Endodermal cell (in vitro differentiated cells): ENCODE measurements around the gene LSM14A. TPM values are rescaled to one million over a fixed set of nuclear protein-coding genes. Genes with fewer than 3 reads are reported as not detected.
"Not testable (repeated sequence)": the region's sequence is repeated elsewhere in the genome, so short reads cannot be mapped to it uniquely, and the experiment has no call there.

Source experiments
- DNase-seq: peaks from one replicate; pipeline ENCODE4 v3.0.0-alpha.2; 2017
- H3K27ac ChIP-seq: 2 replicates; pipeline ENCODE4 v1.5.1; 2013; ENCODE audit warnings: mild to moderate bottlenecking, low read depth, low read length, moderate library complexity
- H3K27me3 ChIP-seq: 2 replicates; pipeline ENCODE4 v1.6.1; 2013; ENCODE audit warnings: mild to moderate bottlenecking, low read length, moderate library complexity; ENCODE audit not compliant: insufficient read depth, control insufficient read depth, poor library complexity, severe bottlenecking
- H3K36me3 ChIP-seq: 2 replicates; pipeline ENCODE4 v1.7.0; 2013; ENCODE audit warnings: mild to moderate bottlenecking, low read length, moderate library complexity; ENCODE audit not compliant: control insufficient read depth, insufficient read depth
- H3K4me1 ChIP-seq: one replicate; pipeline ENCODE4 v1.7.0; 2013; ENCODE audit warnings: low read length; ENCODE audit not compliant: control insufficient read depth, insufficient read depth
- H3K4me3 ChIP-seq: 2 replicates; pipeline ENCODE4 v1.5.1; 2013; ENCODE audit warnings: mild to moderate bottlenecking, low read length, moderate library complexity
- H3K9ac ChIP-seq: 2 replicates; pipeline ENCODE4 v1.6.1; 2013; ENCODE audit warnings: mild to moderate bottlenecking, low read length, moderate library complexity; ENCODE audit not compliant: poor library complexity, severe bottlenecking; ENCODE audit errors: extremely low read depth
- H3K9me3 ChIP-seq: 2 replicates; pipeline ENCODE4 v1.6.1; 2013; ENCODE audit warnings: mild to moderate bottlenecking, low read length, moderate library complexity; ENCODE audit not compliant: control insufficient read depth
- H3K27ac Mint-ChIP-seq: 2 replicates; pipeline ENCODE4 v1.8.0; 2020; ENCODE audit warnings: mixed read lengths
- H3K27me3 Mint-ChIP-seq: 2 replicates; pipeline ENCODE4 v1.8.0; 2021; ENCODE audit warnings: mild to moderate bottlenecking, mixed read lengths; ENCODE audit not compliant: insufficient read depth
- H3K36me3 Mint-ChIP-seq: 2 replicates; pipeline ENCODE4 v1.8.0; 2020; ENCODE audit warnings: low read depth, mixed read lengths
- H3K4me1 Mint-ChIP-seq: 2 replicates; pipeline ENCODE4 v1.8.0; 2020; ENCODE audit warnings: mixed read lengths
- H3K4me3 Mint-ChIP-seq: 2 replicates; pipeline ENCODE4 v1.8.0; 2020; ENCODE audit warnings: mild to moderate bottlenecking, moderate library complexity, mixed read lengths
- H3K9me3 Mint-ChIP-seq: 2 replicates; pipeline ENCODE4 v1.8.0; 2020; ENCODE audit warnings: mild to moderate bottlenecking, mixed read lengths
- CTCF ChIP-seq: fragments of 200-600 bp; sonication (generic); conservative IDR thresholded peaks from 2 replicates; pipeline ENCODE4 v1.5.0; 2021; ENCODE audit warnings: antibody characterized with exemption, mild to moderate bottlenecking
- WGBS, 2 experiments: methylation state at CpG; one replicate each; pipeline versions ENCODE4 v1.1.5 to v1.1.7; 2013; ENCODE audit warnings: missing lambda C conversion rate in 2 of 2, mixed read lengths in 1 of 2; ENCODE audit not compliant: insufficient coverage in 1 of 2, insufficient read length in 1 of 2; 5-methylcytosine and 5-hydroxymethylcytosine counted together
- total RNA-seq, 2 donors: library from RNA; stranded (reverse); fragmentation: NEBNext Ultra II Directional in 1 of 2; extraction: Animal tissue kit (Norgen Biotek cat#: 25700) in 1 of 2; gene quantifications; 2 replicates in 1 of 2; 3 replicates in 1 of 2; pipeline ENCODE4 v1.2.1, GENCODE V29; 2021

Gene LSM14A
- total RNA-seq, 2 donors from 2014 or later = 188 to 192 TPM

- DNase-seq = no peak
- H3K36me3 Mint-ChIP-seq = peaks cover 64% of the 10 kb centered on the region
- H3K27ac Mint-ChIP-seq = no peak overlapping the region
- Histone ChIP-seq H3K9me3 (no peaks in the 10 kb centered on the region), H3K27me3 (no peaks in the 10 kb centered on the region), H3K4me1 (no peaks in the 10 kb centered on the region), H3K4me3 (no peak overlapping the region), H3K36me3 (peaks cover 74% of the 10 kb centered on the region), H3K27ac (no peak overlapping the region), H3K9ac (no peak overlapping the region)
- H3K4me3 Mint-ChIP-seq = no peak overlapping the region
- H3K4me1 Mint-ChIP-seq = peaks cover 16% of the 10 kb centered on the region
- TF ChIP-seq CTCF = no peak
- WGBS, 2 experiments = 97% methylated on average over 3 of the region's 3 CpGs; no CpG with 5 or more reads in 1 of the 2 experiments
- H3K9me3 Mint-ChIP-seq = no peaks in the 10 kb centered on the region
- H3K27me3 Mint-ChIP-seq = no peaks in the 10 kb centered on the region
Measured at GRCh38 chr19:34215006-34215665, 42.8 kb downstream of the LSM14A start.

GRCh38 chr19:34215666-34216038 is 43.3 kb downstream of the LSM14A start:
- Mint-ChIP-seq H3K4me1 (peaks cover 16% of the 10 kb centered on the region), H3K27ac (no peak overlapping the region), H3K9me3 (no peaks in the 10 kb centered on the region), H3K36me3 (peaks cover 66% of the 10 kb centered on the region), H3K27me3 (no peaks in the 10 kb centered on the region), H3K4me3 (no peak overlapping the region)
- H3K27ac ChIP-seq = no peak overlapping the region
- H3K4me1 ChIP-seq = no peaks in the 10 kb centered on the region
- WGBS, 2 experiments = 100% methylated on average over 3 of the region's 3 CpGs; no CpG with 5 or more reads in 1 of the 2 experiments
- H3K4me3 ChIP-seq = no peak overlapping the region
- no peaks in the 10 kb centered on the region for H3K27me3 ChIP-seq
- H3K9me3 ChIP-seq = no peaks in the 10 kb centered on the region
- H3K9ac ChIP-seq = no peak overlapping the region
- DNase-seq = no peak
- no peak for TF ChIP-seq CTCF
- H3K36me3 ChIP-seq = peaks cover 78% of the 10 kb centered on the region

DNA sequence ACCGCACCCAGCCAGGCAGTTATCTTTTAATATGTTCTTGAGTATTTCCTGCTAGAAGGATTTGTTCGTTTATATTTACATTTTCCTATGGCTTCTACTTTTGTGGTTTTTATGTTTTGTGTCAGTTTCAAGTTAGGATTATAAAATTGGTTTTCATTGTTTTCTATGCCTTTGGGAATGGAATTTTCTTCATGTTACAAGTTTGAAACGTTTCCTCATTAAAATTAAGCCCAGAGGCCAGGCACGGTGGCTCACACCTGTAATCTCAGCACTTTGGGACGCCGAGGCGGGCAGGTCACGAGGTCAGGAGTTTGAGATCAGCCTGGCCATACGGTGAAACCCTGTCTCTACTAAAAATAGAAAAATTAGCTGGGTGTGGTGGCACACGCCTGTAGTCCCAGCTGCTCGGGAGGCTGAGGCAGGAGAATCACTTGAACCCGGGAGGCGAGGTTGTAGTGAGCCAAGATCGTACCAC is 44.5 kb downstream of the LSM14A start:
- H3K36me3 ChIP-seq = peaks cover 78% of the 10 kb centered on the region

More for the DNA sequence above, 44.5 kb downstream of the LSM14A start:
- WGBS, 2 experiments = 96 to 98% methylated on average over 10 to 14 of the region's 14 CpGs
- not testable (repeated sequence) for H3K9me3 Mint-ChIP-seq, H3K4me1 ChIP-seq, H3K27me3 ChIP-seq, DNase-seq, H3K27ac ChIP-seq, H3K4me3 Mint-ChIP-seq, H3K9me3 ChIP-seq, H3K4me3 ChIP-seq, H3K27me3 Mint-ChIP-seq, H3K9ac ChIP-seq
- peaks cover 16% of the 10 kb centered on the region for H3K4me1 Mint-ChIP-seq
- H3K27ac Mint-ChIP-seq = peak overlapping the region; percentile 48
- H3K36me3 Mint-ChIP-seq = peaks cover 68% of the 10 kb centered on the region
